Ishikawa (cell line): ENCODE results near the gene TLNRD1.

Source experiments
- CEBPB ChIP-seq: IDR thresholded peaks from 2 replicates; pipeline ENCODE4 v1.6.1; 2012
- CREB1 ChIP-seq: IDR thresholded peaks from 2 replicates; pipeline ENCODE4 v1.6.1; 2012; ENCODE audit warnings: low read depth
- EGR1 ChIP-seq: IDR thresholded peaks from 2 replicates; pipeline ENCODE4 v1.6.1; 2012
- EP300 ChIP-seq: IDR thresholded peaks from 2 replicates; pipeline ENCODE4 v1.6.1; 2012; ENCODE audit warnings: borderline replicate concordance
- MAX ChIP-seq: IDR thresholded peaks from 2 replicates; pipeline ENCODE4 v1.6.1; 2012
- NFIC ChIP-seq: IDR thresholded peaks from 2 replicates; pipeline ENCODE4 v1.6.1; 2012
- RAD21 ChIP-seq: IDR thresholded peaks from 2 replicates; pipeline ENCODE4 v1.6.1; 2012; ENCODE audit warnings: low read depth
- REST ChIP-seq: IDR thresholded peaks from 2 replicates; pipeline ENCODE4 v1.6.1; 2012; ENCODE audit warnings: low read depth, mild to moderate bottlenecking
- TAF1 ChIP-seq: IDR thresholded peaks from 2 replicates; pipeline ENCODE4 v1.6.1; 2012; ENCODE audit warnings: low read depth, mild to moderate bottlenecking
- TCF12 ChIP-seq: IDR thresholded peaks from 2 replicates; pipeline ENCODE4 v1.6.1; 2012; ENCODE audit warnings: low read depth
- TEAD4 ChIP-seq: IDR thresholded peaks from 2 replicates; pipeline ENCODE4 v1.6.1; 2012
- USF1 ChIP-seq: IDR thresholded peaks from 2 replicates; pipeline ENCODE4 v1.6.1; 2012
- YY1 ChIP-seq: IDR thresholded peaks from 2 replicates; pipeline ENCODE4 v1.6.1; 2012; ENCODE audit warnings: low read depth

- TF ChIP-seq TAF1 (no peak), REST (no peak), MAX (no peak), RAD21 (no peak), USF1 (no peak), EP300 (no peak), YY1 (no peak), EGR1 (no peak), NFIC (no peak), TEAD4 (no peak), CEBPB (no peak), TCF12 (no peak), CREB1 (no peak)
Observed at GRCh38 chr15:81000144-81000623, 539 bp upstream of the TLNRD1 start.
